NCI-H146 treated with DMSO at 0.1 percent for 48 hours (cell line): ENCODE data around the gene SORBS1.
"Not testable (repeated sequence)": the region's sequence is repeated elsewhere in the genome, so short reads cannot be mapped to it uniquely, and the experiment has no call there.

Experiments
- DNase-seq: peaks from one replicate; lab custom pipeline; 2025; ENCODE audit not compliant: unreplicated experiment; lab: John Stamatoyannopoulos, UW

SORBS1 gene

DNA sequence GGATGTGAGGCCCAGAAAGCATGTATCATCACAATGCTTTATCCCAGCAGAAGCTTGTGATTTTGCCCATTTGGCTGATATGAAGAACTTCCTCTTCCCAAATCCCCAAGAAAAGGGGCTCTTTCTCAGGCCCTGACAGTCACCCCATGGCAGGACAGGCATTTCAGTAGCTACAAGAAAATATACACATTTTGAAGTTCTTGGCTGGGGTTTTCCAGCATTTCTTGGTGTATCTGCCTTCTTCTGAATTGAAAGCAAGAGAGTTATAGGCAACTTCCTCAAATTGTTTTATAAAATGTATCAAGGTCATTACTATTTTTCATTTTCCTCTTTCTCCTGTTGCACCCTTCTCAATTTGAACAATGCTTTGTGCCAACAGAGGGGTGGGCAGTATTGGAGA lies 207.1 kb downstream of the SORBS1 start:
- DNase-seq = no peak

DNA sequence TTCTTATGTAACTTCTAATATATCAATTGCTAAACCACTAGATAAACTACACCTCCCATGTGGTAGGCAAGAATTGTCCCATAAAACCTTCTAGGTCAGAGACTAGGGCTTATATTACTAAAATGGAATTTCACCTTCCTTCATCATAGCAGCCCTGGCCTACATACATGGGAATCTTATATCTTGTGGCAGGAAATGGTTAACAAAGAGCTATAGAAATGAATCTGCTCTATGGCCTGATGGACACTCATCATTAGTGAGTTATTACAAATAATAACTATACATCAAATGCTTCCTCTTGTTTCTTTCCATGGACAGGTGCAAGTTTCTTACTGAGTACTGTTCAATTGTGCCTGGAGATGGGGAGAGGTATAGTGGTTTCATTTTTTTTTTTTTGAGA lies 208.0 kb downstream of the SORBS1 start:
- no peak for DNase-seq

DNA sequence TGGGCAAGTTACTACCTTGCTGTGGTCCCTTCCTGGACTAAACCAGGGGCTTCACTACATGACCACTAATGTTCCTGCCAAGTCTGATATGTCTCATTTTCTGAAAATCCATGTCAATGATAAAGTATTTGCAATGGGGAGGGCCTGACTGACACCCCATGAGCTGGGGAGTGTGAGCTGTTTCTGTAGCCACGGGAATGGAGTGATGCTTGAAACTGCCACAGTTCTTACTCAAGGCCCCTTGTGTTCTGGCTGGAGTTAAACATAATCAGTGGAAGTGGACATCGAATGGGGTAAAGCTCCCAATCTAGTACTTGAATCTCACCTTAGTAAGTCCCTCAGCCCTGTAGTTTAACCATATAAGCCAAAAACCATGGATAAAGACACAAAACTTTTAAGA lies 208.5 kb downstream of the SORBS1 start:
- DNase-seq = no peak

DNA sequence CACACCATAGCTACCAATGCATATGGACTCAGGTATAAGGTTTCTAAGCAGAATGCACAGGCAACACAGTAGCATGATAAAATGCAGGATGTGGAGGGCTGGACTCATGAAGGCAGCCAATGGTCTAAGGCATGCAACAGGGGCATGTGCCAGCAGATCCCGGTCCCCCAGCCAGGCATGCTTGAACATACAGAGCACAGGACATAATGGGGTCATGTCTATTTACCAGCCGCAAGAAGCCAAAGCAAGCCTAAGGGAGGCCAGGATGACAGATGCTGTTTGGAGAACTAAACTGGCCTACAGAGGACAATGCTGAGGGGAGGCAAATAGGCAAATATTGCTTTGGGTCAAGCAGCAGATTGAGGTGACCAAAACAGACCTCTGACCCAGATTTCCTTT lies 210.3 kb downstream of the SORBS1 start:
- DNase-seq = no peak

DNA sequence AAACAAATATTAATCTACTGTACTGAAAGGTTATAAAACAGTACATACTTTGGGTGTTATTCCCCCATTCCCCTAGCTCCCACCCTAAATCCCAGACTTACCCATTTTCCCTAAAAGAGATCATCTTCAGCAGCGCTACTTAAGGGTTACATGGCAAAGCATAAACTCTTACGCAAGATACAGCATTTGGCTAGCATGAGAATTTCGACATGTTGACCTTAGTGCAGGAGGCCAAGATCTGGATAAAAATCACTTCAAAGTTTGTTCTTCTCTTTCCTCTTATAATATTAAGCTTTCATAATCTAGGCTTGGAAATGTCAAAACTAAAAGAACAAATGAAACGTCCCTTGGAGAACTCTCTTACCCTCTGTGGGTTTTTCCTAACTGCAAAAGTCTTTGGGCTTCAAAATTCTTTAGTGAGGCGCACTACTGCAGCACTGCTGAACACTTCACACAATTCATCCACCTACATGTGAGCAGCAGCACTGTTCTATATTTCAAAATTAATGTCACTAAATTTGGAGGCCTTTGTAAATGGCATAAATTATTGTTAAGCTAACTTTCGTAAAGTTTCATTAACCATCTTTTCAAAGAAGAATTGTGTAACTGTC lies 210.8 kb downstream of the SORBS1 start:
- no peak for DNase-seq

DNA sequence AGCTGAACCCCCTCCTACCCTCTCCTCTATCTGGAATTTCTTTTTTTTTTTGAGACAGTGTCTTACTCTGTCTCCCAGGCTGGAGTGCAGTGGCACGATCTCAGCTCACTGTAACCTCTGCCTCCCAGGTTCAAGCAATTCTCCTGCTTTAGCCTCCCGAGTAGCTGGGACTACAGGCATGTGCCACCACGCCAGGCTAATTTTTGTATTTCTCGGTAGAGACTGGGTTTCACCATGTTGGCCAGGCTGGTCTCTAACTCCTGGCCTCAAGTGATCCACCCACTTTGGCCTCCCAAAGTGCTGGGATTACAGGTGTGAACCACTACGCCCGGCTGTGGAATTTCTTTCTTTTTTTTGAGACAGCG lies 213.8 kb downstream of the SORBS1 start:
- not testable (repeated sequence) for DNase-seq

DNA sequence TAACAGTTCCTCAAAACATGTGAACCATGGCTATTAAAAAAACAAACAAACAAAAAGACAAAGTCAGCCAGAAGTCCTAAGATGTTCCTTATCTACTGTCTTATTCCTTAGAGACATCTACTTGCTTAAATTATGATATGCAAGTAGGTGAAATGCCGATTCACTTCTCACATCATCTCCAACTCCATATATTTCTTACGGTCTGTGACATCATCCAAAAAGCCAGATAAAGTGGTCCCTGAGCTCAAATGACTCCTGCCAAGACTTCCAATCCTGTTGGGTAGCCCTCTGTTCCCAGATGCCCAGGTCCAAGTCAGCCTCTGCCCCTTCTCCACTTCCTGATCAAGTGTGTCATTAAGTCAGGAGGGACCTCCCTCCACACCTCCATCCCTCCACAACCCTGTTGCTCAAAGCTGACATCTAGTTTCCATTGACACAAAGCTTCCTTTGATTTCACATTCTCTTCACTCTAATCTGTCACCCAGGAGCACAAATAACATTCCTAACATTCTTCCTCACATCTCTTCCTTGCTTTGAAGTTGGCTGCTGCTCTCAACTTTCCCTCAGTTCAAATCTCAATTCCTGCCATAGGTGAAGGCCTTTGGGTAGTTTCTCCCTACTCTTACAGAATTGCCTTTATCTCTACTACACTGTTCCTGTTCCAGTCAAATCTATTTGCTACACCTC lies 214.3 kb downstream of the SORBS1 start:
- DNase-seq = no peak

DNA sequence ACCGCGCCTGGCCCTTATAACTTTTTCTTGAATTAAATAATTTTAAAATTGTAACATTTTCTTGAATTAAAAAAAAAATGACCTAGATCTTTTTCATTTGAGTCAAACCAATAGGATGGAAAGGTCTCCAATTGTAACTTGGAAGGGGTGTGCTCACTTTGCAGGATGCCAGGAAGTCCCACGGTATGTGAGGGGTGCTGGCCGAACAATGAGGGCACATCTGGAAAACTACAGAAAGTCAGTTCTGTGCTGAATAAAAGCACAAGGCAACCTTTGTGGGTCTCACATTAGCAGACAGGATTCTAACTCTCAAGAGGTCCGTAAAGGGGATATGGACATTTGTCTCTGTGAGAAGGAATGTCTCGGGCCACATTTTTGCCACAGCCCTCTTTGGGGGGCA lies 217.6 kb downstream of the SORBS1 start:
- no peak for DNase-seq

DNA sequence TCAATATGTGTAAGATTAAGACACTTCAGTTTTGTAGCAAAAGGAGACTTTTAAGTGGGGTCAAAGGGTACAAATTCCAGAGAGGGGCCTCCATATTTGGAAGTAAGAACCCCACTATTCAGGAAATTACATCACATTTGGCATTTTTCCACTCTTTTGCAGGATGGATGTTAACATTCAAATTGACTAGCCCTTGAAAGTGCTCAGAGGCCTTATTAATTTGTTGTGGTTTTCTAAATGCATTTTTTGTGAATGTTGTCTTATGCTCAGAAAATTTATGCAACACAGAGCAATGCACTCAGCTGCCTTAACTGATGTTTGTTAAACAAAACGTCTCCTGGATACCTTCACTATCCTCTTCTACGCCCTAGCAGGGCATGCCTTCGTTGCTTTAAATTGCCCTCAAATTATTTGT lies 219.4 kb downstream of the SORBS1 start:
- DNase-seq = no peak

DNA sequence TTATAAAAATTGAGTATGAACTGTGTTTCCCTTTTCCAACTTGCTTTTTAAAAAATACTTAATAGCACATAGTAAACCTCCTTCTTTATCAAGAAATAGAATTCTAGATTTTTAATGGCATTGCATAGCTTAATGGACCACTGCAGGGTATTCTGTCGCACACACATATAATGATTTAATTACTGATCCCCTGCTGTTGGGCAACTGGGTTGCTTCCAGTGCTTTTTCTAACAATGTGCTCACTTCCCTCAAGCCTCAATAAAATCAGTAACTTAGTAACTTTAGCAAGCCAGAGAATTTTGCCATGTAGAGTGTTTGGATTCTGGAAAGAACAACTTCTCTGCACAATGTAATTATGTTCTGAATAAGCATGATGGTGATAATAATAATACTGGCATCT lies 221.3 kb downstream of the SORBS1 start:
- DNase-seq = no peak

DNA sequence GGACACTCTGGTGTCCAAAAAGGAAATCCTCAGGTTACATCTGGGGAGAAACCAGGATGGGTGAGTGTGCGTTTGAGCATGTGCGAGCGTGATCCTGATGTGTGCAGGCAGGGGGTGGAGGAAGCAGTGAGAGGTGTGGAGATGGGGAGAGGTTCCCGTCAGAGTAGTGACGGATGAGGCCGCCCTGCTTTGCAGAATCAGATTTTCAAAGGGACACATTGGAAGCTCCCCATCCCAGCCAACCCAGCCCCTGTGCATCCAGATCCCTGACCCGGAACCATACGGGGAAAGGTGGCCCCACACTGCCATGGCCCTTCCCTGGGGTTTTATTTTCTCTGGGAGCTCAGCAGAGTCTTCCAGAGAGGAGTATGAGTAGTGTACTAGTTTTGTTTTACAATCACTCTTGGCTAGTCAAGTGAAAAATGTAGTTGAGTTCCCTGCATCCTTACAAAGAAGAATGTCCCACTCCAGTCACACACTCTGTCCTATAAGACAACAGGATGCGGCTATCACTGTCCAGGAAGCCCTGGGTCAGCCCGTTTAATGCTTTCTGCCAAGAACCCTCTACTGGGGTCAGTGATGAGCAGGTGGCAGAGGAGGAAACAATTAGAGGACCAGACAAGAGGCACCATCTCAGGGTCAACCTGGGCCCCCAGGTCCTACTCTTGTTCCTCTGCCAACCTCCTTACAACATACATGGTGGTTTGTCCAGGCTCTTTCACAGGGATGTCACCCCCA lies 223.6 kb downstream of the SORBS1 start:
- DNase-seq = no peak

DNA sequence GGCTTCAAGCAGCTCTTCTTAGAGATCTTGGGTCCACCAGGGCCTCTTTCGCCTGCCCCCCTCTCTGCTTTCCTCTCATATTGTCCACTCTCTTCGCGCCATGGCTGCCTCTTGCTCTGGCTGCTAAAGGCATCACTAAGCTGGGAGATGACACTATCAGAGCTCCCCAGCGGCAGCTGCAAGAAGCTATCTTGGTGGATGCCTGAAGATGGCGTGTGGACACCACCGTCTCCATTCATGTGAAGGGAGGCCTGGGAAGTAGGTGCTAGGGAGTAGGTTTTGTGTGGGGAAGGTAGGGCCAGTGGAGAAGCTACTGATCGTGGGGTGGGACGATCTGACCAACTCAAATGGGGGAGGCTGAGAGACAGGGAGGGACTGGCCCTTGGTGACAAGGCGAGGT lies 224.5 kb downstream of the SORBS1 start:
- no peak for DNase-seq

DNA sequence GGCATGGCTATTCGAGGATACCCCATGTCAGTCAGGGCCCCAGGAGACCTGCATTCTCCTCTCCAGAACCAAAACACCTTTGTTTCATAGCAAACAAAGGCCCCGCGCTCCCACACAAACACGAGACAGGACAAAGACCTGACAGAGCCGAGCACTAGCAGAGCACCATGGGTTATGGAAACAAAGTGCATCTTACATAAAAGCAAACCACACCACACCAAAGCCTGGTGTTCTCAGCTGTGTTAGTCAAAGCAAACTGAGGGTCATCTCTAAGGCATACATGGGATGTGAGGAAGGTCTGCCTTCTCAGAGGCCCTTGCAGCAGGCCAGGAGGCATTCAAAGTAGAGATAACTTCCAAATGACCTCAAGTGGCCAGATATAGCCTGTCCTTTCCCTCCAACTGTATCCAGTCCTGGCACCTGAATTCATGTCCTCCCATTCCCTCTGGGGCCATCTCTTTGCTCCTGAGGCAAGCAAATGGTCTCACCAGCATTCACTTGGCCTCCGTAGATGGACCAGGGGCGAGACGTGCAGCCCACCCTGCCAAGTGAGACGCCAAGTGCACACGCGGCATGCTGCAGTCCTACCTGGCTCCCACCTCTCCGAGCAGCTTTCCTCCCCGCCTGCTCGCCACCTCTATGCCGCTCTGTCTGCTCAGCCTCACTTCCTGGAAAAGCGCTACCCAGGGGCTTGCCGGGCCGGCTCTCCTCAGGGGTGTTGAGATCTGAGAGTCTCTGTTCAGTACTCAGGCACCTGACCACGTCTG lies 225.1 kb downstream of the SORBS1 start:
- DNase-seq = no peak

DNA sequence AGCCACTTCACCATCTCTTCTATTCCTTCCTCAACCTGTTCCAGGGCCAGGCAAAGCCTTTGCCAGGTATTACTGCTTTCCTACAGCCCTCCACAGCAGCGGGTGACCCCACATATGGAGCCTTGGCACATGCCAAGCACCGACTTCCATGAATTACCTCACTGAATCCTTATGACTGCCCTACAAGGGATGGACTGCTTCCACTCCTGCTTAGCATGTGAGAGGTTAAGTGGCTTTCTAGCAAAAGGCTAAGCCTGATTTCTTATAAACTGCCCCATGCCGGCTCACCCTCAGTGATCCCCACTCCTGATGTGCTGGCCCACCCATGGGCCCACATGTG lies 226.4 kb downstream of the SORBS1 start:
- no peak for DNase-seq

DNA sequence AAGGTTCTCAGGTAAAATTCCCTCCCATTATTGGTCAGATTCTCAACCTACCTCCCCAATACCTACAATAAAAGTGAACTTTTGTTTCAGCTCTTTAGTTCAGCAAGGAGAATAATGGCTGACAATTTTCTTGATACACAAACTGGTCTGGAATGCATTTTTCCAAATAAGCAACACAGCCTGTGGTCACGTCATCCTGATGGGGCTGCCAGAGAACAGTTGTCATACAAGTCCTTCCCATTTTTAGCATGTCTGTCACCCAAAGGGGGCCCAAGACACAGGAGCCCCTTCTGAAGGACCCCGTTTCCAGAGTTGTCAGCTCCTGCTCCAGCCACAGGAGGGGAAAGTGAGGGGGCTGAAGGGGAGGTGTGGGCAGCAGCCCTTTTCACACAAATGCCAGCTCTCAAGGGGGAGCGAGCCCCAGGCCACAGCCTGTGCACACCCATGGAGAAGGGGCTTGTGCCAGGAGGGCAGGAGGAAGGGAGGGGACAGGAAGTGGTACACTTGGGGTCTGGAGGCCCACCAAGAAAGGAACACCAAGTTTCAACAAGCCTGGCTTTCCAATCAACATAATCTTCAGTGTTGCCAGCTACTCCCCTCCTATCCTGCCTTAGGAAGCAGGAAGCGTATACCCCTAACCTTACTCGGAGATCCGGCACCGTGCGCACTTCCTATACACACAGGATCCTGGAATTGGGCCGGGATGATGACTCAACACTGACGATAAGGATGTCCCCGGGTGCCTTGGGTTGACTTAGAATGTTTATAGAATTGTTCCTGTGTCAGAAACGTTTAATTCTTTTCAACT lies 227.0 kb downstream of the SORBS1 start:
- DNase-seq = no peak

DNA sequence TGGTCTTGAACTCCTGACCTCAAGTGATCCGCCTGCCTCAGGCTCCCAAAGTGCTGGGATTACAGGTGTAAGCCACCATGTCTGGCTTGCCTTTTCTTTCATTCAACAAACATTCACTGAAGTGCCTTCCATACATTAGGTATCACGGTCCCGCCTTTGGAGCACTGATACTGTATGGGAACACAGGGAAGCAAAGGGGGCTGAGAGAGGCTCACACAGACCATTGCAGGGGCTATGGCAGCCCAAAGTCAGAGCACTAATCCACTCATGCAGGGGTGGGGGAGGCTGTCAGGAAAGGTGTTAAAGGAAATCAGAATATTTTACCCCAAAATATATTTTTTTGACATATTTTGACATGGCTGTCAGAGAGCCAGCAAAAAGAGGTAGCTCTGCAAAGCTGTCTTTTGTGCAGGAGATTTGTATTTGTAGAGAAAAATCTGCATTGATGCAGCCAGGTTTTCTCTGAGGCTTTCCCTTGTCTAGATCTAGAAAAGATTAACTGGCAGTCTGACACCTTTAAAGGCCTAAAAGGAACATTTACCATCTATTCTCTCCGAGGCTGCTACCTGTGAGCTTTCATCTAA lies 228.4 kb downstream of the SORBS1 start:
- DNase-seq = no peak

DNA sequence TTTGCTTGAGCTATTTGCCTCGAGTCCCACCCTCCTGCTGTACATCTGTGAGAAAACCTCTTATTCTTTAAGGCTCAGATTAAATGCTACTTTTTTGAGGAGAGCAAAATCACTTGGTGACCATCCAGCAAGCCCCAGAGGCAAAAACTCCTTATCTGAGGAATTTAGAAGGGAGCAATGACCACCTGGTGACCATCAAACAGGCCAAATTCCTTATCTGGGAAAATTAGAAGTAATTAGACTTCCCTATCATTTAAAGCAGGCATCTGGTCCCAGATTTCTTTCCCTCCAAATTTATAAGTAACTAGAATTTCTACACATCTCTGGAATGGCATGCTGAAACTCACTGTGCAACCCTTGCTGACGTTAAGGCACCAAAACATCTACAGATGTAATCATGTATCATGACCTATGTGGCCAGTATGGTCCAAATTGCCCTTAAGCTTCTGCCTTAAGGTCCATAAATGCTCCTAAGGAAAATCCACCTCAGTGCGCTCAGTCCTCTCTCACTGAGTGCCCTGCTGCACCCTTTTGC lies 229.5 kb downstream of the SORBS1 start:
- DNase-seq = no peak

DNA sequence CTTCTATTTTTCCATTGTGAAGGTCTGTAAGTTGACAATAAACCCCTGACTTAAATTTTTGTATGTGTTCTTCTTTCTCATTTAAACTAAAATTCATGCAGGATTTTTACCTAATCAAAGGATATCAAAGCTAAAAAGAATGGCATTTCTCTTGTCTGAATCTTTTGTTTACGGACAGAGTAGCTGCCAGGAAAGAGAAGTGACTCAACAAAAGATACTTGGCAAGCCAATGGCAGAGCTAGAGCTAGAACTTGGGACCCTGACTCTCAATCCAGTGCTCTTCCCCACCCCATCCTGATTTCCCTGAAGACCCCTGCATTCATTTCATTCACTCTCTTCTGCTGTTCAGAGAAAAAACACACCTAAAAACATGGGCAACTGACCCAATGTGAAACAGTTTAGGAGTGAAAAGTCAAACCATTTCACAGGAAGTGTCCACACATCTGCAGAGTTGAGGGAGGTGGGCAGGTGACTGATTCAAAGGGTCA lies 230.2 kb downstream of the SORBS1 start:
- DNase-seq = no peak

DNA sequence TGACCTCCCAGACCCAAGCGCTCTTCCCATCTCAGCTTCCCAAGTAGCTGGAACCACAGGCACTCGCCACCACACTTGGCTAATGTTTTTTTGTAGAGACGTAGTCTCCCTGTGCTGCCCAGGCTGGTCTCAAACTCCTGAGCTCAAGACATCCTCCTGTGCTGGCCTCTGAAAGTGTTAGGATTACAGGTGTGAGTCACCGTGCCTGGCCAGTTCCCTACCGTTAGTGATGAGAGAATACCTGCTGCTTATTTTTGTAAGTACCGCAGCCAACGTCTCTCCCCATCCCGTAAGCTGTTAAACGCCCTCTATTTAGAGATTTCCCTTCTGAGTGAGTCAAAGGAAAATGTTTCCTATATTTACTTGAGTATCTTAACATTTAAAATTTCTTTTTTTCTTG lies 231.9 kb downstream of the SORBS1 start:
- DNase-seq = no peak

DNA sequence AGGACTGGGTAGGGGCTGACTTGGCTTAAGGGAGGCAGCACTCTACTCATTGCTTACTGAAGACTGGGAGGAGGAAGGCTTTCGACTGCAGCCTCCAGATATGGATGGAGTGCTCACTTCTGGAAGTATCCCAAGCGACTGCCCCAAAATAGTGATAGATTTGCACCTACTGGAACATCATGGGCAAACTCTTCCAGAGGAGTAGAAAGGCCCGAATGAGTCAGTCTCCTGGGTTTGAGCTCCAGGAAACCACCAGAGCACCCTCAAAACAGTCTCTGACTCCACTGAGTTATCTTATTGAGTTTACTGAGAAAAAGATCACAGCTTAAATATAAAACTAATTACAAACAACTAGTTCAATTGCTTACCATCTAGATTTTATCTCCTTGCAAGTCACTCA lies 233.2 kb downstream of the SORBS1 start:
- DNase-seq = no peak
